ENCODE measurements around the gene MRPS17.

MRPS17 gene

GRCh38 chr7:55951637-55952351, at the start of gene MRPS17:
Gene MRPS17, plus strand, starts transcription at chr7:55951877. Its CDS starts 1,319 bp downstream, at chr7:55953196.
- peak within 1 kb of the TSS; percentile 77 for H3K4me3 ChIP-seq (ENCODE audit: control insufficient read depth, low read depth, low read length)
- TF ChIP-seq CTCF (conservative IDR thresholded peaks at IDR 0.05; ENCODE audit: control insufficient read depth, insufficient read depth, low read depth, low read length), result no peak
- peak; percentile 83 for DNase-seq (ENCODE audit: low read depth)

- no peak overlapping the region for H3K4me3 ChIP-seq (ENCODE audit: control insufficient read depth, low read depth, low read length)
- no peak for TF ChIP-seq CTCF (conservative IDR thresholded peaks at IDR 0.05; ENCODE audit: control insufficient read depth, insufficient read depth, low read depth, low read length)
- DNase-seq (ENCODE audit: low read depth), result no peak
Measured at GRCh38 chr7:55903985-55904759, 47.5 kb upstream of the MRPS17 start.

GRCh38 chr7:55912748-55913158, 38.9 kb upstream of the MRPS17 start:
- TF ChIP-seq CTCF (conservative IDR thresholded peaks at IDR 0.05; ENCODE audit: control insufficient read depth, insufficient read depth, low read depth, low read length), result no peak
- no peak overlapping the region for H3K4me3 ChIP-seq (ENCODE audit: control insufficient read depth, low read depth, low read length)
- no peak for DNase-seq (ENCODE audit: low read depth)

GRCh38 chr7:55917771-55918170, 33.9 kb upstream of the MRPS17 start:
- no peak overlapping the region for H3K4me3 ChIP-seq (ENCODE audit: control insufficient read depth, low read depth, low read length)
- TF ChIP-seq CTCF (conservative IDR thresholded peaks at IDR 0.05; ENCODE audit: control insufficient read depth, insufficient read depth, low read depth, low read length), result no peak
- no peak for DNase-seq (ENCODE audit: low read depth)

GRCh38 chr7:55928006-55928767, 23.5 kb upstream of the MRPS17 start:
- DNase-seq (ENCODE audit: low read depth), result no peak
- no peak for TF ChIP-seq CTCF (conservative IDR thresholded peaks at IDR 0.05; ENCODE audit: control insufficient read depth, insufficient read depth, low read depth, low read length)
- H3K4me3 ChIP-seq (ENCODE audit: control insufficient read depth, low read depth, low read length), result no peak overlapping the region

GRCh38 chr7:55931421-55932151, 20.1 kb upstream of the MRPS17 start:
- TF ChIP-seq CTCF (conservative IDR thresholded peaks at IDR 0.05; ENCODE audit: control insufficient read depth, insufficient read depth, low read depth, low read length), result no peak
- DNase-seq (ENCODE audit: low read depth), result no peak
- no peak overlapping the region for H3K4me3 ChIP-seq (ENCODE audit: control insufficient read depth, low read depth, low read length)

Data from fibroblast of mammary gland (primary cell).